PC-3 (cell line): Measurements from ENCODE around the gene SLC6A4. TPM values are rescaled to one million over a fixed set of nuclear protein-coding genes. Genes with fewer than 3 reads are reported as not detected.

ENCODE experiments used
- ATAC-seq: fragments of 200-7000 bp; cut with Tn5 transposase; 2 replicates; pipeline ENCODE4 v1.9.1; 2020; ENCODE audit warnings: mild to moderate bottlenecking, moderate library complexity
- BruUV-seq: library from RNA; stranded (reverse); fragments of 400-500 nt; replicated peaks from 2 replicates; lab custom pipeline; 2021; lab: Mats Ljungman, UMichigan
- CTCF ChIA-PET: fragments of 300-600 bp; sonication (Branson Sonifier 250); formaldehyde crosslinking; loops from one replicate; lab custom pipeline; 2022; ENCODE audit warnings: antibody characterized with exemption; lab: Charles Lee
- POLR2A ChIA-PET: fragments of 300-600 bp; sonication (Branson Sonifier 250); formaldehyde crosslinking; loops from one replicate; lab custom pipeline; 2022; ENCODE audit warnings: antibody characterized with exemption; ENCODE audit not compliant: unreplicated experiment; lab: Charles Lee
- DNase-seq: peaks from one replicate; pipeline ENCODE4 v3.0.0-alpha.2; 2015
- H2AFZ ChIP-seq: fragments of 300-600 bp; sonication (generic); 2 replicates; pipeline ENCODE4 v1.6.0; 2016; ENCODE audit warnings: antibody characterized with exemption, low read length
- H3F3A ChIP-seq: fragments of 300-600 bp; sonication (generic); one replicate; pipeline ENCODE4 v1.6.0; 2017; ENCODE audit warnings: antibody characterized with exemption, low read length, control low read depth, mild to moderate bottlenecking; ENCODE audit not compliant: unreplicated experiment
- H3K27ac ChIP-seq: fragments of 300-600 bp; sonication (generic); 2 replicates; pipeline ENCODE4 v1.5.1; 2016; ENCODE audit warnings: mild to moderate bottlenecking, low read length
- H3K27me3 ChIP-seq: fragments of 300-600 bp; sonication (generic); 2 replicates; pipeline ENCODE4 v1.6.1; 2016; ENCODE audit warnings: low read length, mixed read lengths
- H3K36me3 ChIP-seq: fragments of 300-600 bp; sonication (generic); 2 replicates; pipeline ENCODE4 v1.6.1; 2016; ENCODE audit warnings: low read depth, mixed run types, low read length, mixed read lengths
- H3K4me1 ChIP-seq: fragments of 300-600 bp; sonication (generic); 2 replicates; pipeline ENCODE4 v1.5.1; 2016; ENCODE audit warnings: low read length; ENCODE audit not compliant: insufficient read depth
- H3K4me2 ChIP-seq: fragments of 300-600 bp; sonication (generic); 2 replicates; pipeline ENCODE4 v1.6.0; 2016; ENCODE audit warnings: low read length
- H3K4me3 ChIP-seq: fragments of 300-600 bp; sonication (generic); 2 replicates; pipeline ENCODE4 v1.5.1; 2016; ENCODE audit warnings: mild to moderate bottlenecking, low read length, mixed read lengths
- H3K79me2 ChIP-seq: fragments of 300-600 bp; sonication (generic); 2 replicates; pipeline ENCODE4 v1.6.1; 2017; ENCODE audit warnings: low read length, mixed read lengths
- H3K9ac ChIP-seq: fragments of 300-600 bp; sonication (generic); 2 replicates; pipeline ENCODE4 v1.6.0; 2016; ENCODE audit warnings: mild to moderate bottlenecking, low read length
- H3K9me2 ChIP-seq: fragments of 300-600 bp; sonication (generic); replicated peaks from 2 replicates; pipeline ENCODE4 v1.6.1; 2016; ENCODE audit warnings: mixed run types, low read length, mixed read lengths
- H3K9me3 ChIP-seq: fragments of 300-600 bp; sonication (generic); 2 replicates; pipeline ENCODE4 v1.6.1; 2016; ENCODE audit warnings: low read length, mixed read lengths
- H4K20me1 ChIP-seq: fragments of 300-600 bp; sonication (generic); 2 replicates; pipeline ENCODE4 v1.6.1; 2016; ENCODE audit warnings: low read length, mixed read lengths
- CTCF ChIP-seq: fragments of 300-600 bp; sonication (generic); conservative IDR thresholded peaks from 2 replicates; pipeline ENCODE4 v1.5.1; 2017; ENCODE audit warnings: antibody characterized with exemption, low read depth, mild to moderate bottlenecking, low read length
- EZH2 ChIP-seq: fragments of 300-600 bp; sonication (generic); IDR thresholded peaks from one replicate; pipeline ENCODE4 v1.6.1; 2017; ENCODE audit warnings: antibody characterized with exemption, mild to moderate bottlenecking, low read length; ENCODE audit not compliant: unreplicated experiment
- EZH2phosphoT487 ChIP-seq: fragments of 300-600 bp; sonication (generic); IDR thresholded peaks from 2 replicates; pipeline ENCODE4 v1.6.1; 2018; ENCODE audit warnings: mild to moderate bottlenecking, antibody characterized with exemption, low read length, borderline replicate concordance
- intact Hi-C: fragments of 100-400 bp; cut with micrococcal nuclease; formaldehyde crosslinking; loops from 2 replicates; pipeline ENCODE4 v1.9.0; 2023
- total RNA-seq: library from RNA; depleted of rRNA; stranded (reverse); fragments of >200 nt; gene quantifications from 2 replicates; pipeline ENCODE4 v1.2.3, GENCODE V29; 2014

SLC6A4 gene
- total RNA-seq, 1 experiment from 2014 or later = not detected

GRCh38 chr17:30187573-30187972 lies 47.9 kb downstream of the SLC6A4 start:
- no peak for DNase-seq

DNA sequence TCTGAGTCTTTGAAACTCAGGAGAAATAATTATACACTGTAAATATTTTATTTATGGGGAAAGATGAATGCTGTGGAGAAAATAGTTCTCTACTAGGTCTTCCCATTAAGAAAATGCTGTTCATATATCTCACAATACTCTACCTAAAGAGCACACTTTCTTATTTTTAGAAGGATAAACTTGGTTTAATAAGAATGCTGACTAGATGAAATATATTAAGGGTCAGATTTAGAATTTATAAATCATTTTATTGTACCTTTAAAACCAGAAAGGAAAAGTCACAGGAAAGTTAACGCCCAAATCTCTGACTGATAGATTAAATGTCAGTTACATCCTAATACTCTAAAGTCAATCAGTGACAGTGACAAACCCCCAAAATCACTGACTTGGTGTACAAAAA lies 48.7 kb downstream of the SLC6A4 start:
- Histone ChIP-seq H4K20me1 (no peaks in the 10 kb centered on the region), H3K9me3 (no peaks in the 10 kb centered on the region), H3K4me1 (no peaks in the 10 kb centered on the region), H3K27ac (no peak overlapping the region), H3K9me2 (no peaks in the 10 kb centered on the region), H3K36me3 (peaks cover 11% of the 10 kb centered on the region; the same call in 1 of the 2 replicates), H2AFZ (no peak overlapping the region), H3F3A (no peaks in the 10 kb centered on the region), H3K79me2 (no peaks in the 10 kb centered on the region), H3K27me3 (no peaks in the 10 kb centered on the region), H3K4me2 (no peak overlapping the region), H3K9ac (no peak overlapping the region), H3K4me3 (no peak overlapping the region)
- ChIA-PET POLR2A (no interaction called here), CTCF (no interaction called here)
- no peak for DNase-seq
- intact Hi-C loops = no loop called here
- no TSS peak for BruUV-seq
- no peak for ATAC-seq
- no peak for TF ChIP-seq EZH2phosphoT487
- no peak for TF ChIP-seq CTCF
- TF ChIP-seq EZH2 = no peak

More at GRCh38 chr17:30187573-30187972, 47.9 kb downstream of the SLC6A4 start:
- Histone ChIP-seq H3K9me3 (no peaks in the 10 kb centered on the region), H3K9me2 (no peaks in the 10 kb centered on the region), H3K4me3 (no peak overlapping the region), H4K20me1 (no peaks in the 10 kb centered on the region), H3K4me2 (no peak overlapping the region), H3K27ac (no peak overlapping the region), H3F3A (no peaks in the 10 kb centered on the region), H3K27me3 (no peaks in the 10 kb centered on the region), H3K79me2 (no peaks in the 10 kb centered on the region), H2AFZ (no peak overlapping the region), H3K4me1 (no peaks in the 10 kb centered on the region), H3K9ac (no peak overlapping the region), H3K36me3 (peaks cover 11% of the 10 kb centered on the region; the same call in 1 of the 2 replicates)
- intact Hi-C loops = no loop called here
- TF ChIP-seq EZH2phosphoT487 = no peak
- POLR2A ChIA-PET = no interaction called here
- CTCF ChIA-PET = no interaction called here
- no TSS peak for BruUV-seq
- no peak for ATAC-seq

DNA sequence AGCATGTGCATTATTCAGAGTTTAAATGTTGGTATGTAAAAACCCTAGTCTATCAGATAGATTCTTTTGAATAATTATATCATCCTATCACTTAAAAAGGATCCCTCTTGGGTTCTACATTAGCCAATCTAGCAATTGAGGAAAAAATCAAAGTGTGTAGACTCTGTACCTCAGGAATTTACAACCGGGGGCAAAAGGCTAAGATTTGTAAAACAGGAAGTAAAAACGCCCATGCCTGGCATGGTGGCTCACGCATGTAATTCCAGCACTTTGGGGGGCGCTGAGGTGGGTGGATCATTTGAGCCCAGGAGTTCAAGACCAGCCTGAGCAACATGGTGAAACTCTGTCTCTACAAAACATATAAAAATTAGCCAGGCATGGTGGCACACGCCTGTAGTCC lies 58.6 kb downstream of the SLC6A4 start:
- DNase-seq (no peak), ATAC-seq (no peak)
- no peaks in the 10 kb centered on the region for H3F3A ChIP-seq
- intact Hi-C loops = no loop called here
- POLR2A ChIA-PET = no interaction called here
- no peaks in the 10 kb centered on the region for H3K9me3 ChIP-seq
- H3K9me2 ChIP-seq = no peaks in the 10 kb centered on the region
- no peaks in the 10 kb centered on the region for H4K20me1 ChIP-seq
- H3K79me2 ChIP-seq = no peaks in the 10 kb centered on the region
- CTCF ChIA-PET = no interaction called here
- H3K4me1 ChIP-seq = peaks cover 7% of the 10 kb centered on the region
- H3K27ac ChIP-seq = no peak overlapping the region
- no peak overlapping the region for H3K9ac ChIP-seq
- BruUV-seq = no TSS peak
- no peak overlapping the region for H3K4me3 ChIP-seq
- H2AFZ ChIP-seq = no peak overlapping the region
- no peaks in the 10 kb centered on the region for H3K27me3 ChIP-seq
- H3K36me3 ChIP-seq = peaks cover 3% of the 10 kb centered on the region; the same call in 1 of the 2 replicates
- H3K4me2 ChIP-seq = no peak overlapping the region
- TF ChIP-seq EZH2 = no peak
- TF ChIP-seq EZH2phosphoT487 = no peak
- no peak for TF ChIP-seq CTCF
